Measurements from ENCODE around the gene PLEKHJ1.

DNA sequence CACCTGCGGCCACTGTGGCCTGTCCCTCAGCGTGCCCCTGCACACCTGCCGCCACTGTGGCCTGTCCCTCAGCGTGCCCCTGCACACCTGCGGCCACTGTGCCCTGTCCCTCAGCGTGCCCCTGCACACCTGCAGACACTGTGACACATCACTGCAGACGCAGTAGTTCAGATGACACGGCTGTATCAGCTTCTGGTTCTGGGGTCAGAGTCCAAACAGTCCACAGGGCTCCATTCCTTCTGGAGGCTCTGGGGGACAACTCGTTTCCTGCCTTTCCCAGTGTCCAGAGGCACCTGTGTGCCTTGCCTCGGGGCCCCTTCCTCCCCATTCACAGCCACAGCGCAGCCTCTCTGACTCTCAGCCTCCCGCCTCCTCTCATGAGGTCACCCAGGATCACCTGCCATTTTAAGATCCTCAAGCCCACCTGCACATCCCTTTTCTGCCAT lies 6.0 kb upstream of the PLEKHJ1 start:
- no peak for TF ChIP-seq FOXK2 (IDR thresholded peaks at IDR 0.05)
- TF ChIP-seq L3MBTL2 (conservative IDR thresholded peaks at IDR 0.05), result no peak
- TF ChIP-seq TARDBP (IDR thresholded peaks at IDR 0.05), result no peak
- no peak for TF ChIP-seq SUZ12 (IDR thresholded peaks at IDR 0.05)
- TF ChIP-seq BHLHE40 (IDR thresholded peaks at IDR 0.05; ENCODE audit: borderline replicate concordance), result no peak
